CD4-positive, alpha-beta T cell treated with Interleukin-21 for 1 hour (primary cell): Measurements from ENCODE around the gene ADAMTS15.
A peak's percentile ranks its signal among the peaks of the same experiment; 100 is the strongest.

Experiments used
- DNase-seq: peaks from one replicate; pipeline ENCODE4 v3.0.0-alpha.2; 2020

Gene ADAMTS15

GRCh38 chr11:130420478-130421198, 27.8 kb upstream of the ADAMTS15 start:
- DNase-seq, result no peak

GRCh38 chr11:130421199-130421585, 27.3 kb upstream of the ADAMTS15 start:
- no peak for DNase-seq

- DNase-seq, result no peak
These were observed 26.7 kb upstream of the ADAMTS15 start for GRCh38 chr11:130421697-130422096.

GRCh38 chr11:130422251-130422995, 26.0 kb upstream of the ADAMTS15 start:
- no peak for DNase-seq

GRCh38 chr11:130423541-130424142, 24.8 kb upstream of the ADAMTS15 start:
- DNase-seq, result no peak

GRCh38 chr11:130424613-130425140, 23.8 kb upstream of the ADAMTS15 start:
- no peak for DNase-seq

- DNase-seq, result no peak
These were observed 23.3 kb upstream of the ADAMTS15 start for GRCh38 chr11:130425156-130425555.

GRCh38 chr11:130426223-130426836, 22.1 kb upstream of the ADAMTS15 start:
- DNase-seq, result no peak

- DNase-seq, result no peak
These were observed 21.6 kb upstream of the ADAMTS15 start for GRCh38 chr11:130426837-130427341.

GRCh38 chr11:130427581-130428315, 20.7 kb upstream of the ADAMTS15 start:
- no peak for DNase-seq

- no peak for DNase-seq
These were observed 19.9 kb upstream of the ADAMTS15 start, which contains the start of gene ADAMTS8 for GRCh38 chr11:130428316-130429119. Gene ADAMTS8, minus strand, starts transcription at chr11:130428609. Its CDS starts 323 bp downstream, at chr11:130428286.

GRCh38 chr11:130429120-130429681, 19.2 kb upstream of the ADAMTS15 start:
- DNase-seq, result no peak

GRCh38 chr11:130429983-130430382, 18.5 kb upstream of the ADAMTS15 start:
- no peak for DNase-seq

- DNase-seq, result peak; percentile 76
These were observed 17.1 kb upstream of the ADAMTS15 start for GRCh38 chr11:130431331-130431773.

GRCh38 chr11:130431801-130432200, 16.6 kb upstream of the ADAMTS15 start:
- no peak for DNase-seq

- no peak for DNase-seq
These were observed 15.1 kb upstream of the ADAMTS15 start for GRCh38 chr11:130433357-130433756.

- DNase-seq, result peak; percentile 70
These were observed 13.8 kb upstream of the ADAMTS15 start for GRCh38 chr11:130434521-130435223.

- DNase-seq, result no peak
These were observed 12.8 kb upstream of the ADAMTS15 start for GRCh38 chr11:130435671-130436070.

GRCh38 chr11:130436171-130436570, 12.3 kb upstream of the ADAMTS15 start:
- DNase-seq, result no peak

GRCh38 chr11:130437848-130438247, 10.6 kb upstream of the ADAMTS15 start:
- DNase-seq, result no peak
